ENCODE measurements around the gene MAMDC2.
A peak's percentile ranks its signal among the peaks of the same experiment; 100 is the strongest.

The MAMDC2 gene

DNA sequence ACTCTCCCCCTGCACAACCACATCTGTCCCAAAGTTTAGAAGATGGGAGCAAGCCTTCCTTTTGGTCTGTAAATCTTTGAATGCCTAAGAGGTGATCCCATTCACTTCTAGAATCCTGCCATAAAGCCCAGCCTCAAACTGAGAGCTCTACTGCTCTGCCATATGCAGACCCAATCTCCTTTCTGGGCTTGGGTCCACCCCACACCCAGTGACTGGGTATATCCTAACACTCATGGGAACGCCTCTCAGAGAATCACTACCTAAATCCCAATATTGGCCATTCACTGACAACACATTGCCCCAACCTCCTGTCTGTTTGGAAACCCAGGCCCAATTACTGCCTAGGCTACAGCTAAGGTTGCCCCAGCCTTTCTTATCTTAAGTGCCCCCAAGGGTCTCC is 90.7 kb downstream of the MAMDC2 start:
- DNase-seq (ENCODE audit: extremely low read depth, low read depth): no peak
- TF ChIP-seq, protein P1, sequence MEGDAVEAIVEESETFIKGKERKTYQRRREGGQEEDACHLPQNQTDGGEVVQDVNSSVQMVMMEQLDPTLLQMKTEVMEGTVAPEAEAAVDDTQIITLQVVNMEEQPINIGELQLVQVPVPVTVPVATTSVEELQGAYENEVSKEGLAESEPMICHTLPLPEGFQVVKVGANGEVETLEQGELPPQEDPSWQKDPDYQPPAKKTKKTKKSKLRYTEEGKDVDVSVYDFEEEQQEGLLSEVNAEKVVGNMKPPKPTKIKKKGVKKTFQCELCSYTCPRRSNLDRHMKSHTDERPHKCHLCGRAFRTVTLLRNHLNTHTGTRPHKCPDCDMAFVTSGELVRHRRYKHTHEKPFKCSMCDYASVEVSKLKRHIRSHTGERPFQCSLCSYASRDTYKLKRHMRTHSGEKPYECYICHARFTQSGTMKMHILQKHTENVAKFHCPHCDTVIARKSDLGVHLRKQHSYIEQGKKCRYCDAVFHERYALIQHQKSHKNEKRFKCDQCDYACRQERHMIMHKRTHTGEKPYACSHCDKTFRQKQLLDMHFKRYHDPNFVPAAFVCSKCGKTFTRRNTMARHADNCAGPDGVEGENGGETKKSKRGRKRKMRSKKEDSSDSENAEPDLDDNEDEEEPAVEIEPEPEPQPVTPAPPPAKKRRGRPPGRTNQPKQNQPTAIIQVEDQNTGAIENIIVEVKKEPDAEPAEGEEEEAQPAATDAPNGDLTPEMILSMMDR (IDR thresholded peaks at IDR 0.05; ENCODE audit: low read depth, low read length, missing control alignments): no peak
- H3K4me3 ChIP-seq (replicated peaks; ENCODE audit: low read depth, low read length): no peak overlapping the region

DNA sequence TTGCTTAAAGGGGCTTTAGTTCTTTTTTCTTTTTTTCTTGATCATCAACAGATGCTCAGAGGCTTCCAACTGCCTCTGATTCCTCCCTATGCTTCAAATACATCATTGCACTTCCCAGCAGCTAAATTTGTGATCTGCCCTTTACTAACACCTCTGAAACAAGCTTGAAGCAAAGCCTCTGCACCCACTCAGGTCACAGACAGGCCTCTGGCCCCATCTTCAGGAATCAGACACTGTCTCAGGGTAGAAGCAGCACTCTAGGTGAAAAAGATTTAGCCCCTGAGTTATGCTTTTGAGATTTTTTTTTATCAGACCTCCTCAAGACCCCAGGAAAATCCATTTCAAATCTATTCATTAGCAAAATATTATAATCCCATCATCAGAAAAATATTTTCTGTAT is 91.5 kb downstream of the MAMDC2 start:
- TF ChIP-seq, protein P1 (IDR thresholded peaks at IDR 0.05; ENCODE audit: low read depth, low read length, missing control alignments): no peak
- no peak for DNase-seq (ENCODE audit: extremely low read depth, low read depth)
- H3K4me3 ChIP-seq (replicated peaks; ENCODE audit: low read depth, low read length): no peak overlapping the region

DNA sequence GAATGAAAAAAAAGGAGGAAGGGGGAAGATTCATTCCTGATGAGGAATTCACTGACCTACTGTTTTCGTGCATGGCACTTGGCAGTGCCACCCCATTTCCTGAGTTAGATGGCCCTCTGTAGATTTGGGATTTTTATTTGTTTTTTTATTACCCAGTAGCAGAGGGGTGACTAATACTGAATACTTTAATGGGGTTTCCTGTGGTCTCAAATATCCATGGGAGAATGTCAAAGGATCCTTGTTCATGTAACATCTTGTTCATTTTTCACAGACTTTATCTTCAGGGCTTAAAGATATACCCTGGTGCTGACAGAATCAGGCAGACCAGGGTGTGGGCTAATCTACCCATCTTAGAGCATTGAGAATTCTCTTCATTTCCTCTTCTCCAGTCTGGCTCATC is 93.0 kb downstream of the MAMDC2 start:
- DNase-seq (ENCODE audit: extremely low read depth, low read depth): peak; percentile 39
- no peak overlapping the region for H3K4me3 ChIP-seq (replicated peaks; ENCODE audit: low read depth, low read length)
- TF ChIP-seq, protein P1 (IDR thresholded peaks at IDR 0.05; ENCODE audit: low read depth, low read length, missing control alignments): no peak

DNA sequence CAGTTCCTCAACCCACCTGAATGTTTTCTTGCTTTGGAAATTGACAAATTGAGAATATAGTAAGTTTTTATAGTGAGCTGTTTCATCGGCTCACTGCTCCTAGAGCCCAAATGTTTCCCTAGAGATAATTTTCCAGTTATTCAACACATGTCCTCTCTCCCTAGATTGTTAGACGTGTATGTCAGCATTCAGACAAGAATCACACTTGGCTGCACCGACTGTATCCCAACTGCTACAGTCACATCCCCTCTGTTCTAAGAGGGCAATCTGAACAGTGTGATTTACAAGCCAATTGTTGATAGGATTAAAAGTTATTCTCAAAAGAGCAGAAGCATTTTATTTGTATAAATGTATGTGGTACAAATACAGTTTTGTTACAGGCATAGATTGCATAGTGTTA is 93.9 kb downstream of the MAMDC2 start:
- DNase-seq (ENCODE audit: extremely low read depth, low read depth): no peak
- no peak overlapping the region for H3K4me3 ChIP-seq (replicated peaks; ENCODE audit: low read depth, low read length)
- TF ChIP-seq, protein P1 (IDR thresholded peaks at IDR 0.05; ENCODE audit: low read depth, low read length, missing control alignments): no peak

DNA sequence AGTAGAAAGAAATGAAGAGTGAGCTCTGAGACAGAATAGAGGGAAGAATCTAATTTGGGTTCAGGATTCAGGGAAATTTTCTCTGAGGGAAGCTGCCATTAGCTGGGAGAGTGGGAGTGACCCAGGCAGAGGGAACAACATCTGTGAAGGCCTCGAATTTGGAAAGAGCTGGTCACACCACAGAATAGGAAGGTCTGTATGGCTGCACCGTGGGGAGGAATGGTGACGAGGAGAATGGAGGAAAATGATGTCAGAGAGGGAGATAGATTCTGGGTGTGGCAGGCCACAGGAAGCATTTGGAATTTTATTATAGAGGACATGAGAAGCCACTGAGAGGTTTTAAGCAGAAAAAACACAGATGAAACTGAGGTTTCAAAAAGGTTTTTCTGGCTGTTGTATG is 98.5 kb downstream of the MAMDC2 start:
- no peak for DNase-seq (ENCODE audit: extremely low read depth, low read depth)

DNA sequence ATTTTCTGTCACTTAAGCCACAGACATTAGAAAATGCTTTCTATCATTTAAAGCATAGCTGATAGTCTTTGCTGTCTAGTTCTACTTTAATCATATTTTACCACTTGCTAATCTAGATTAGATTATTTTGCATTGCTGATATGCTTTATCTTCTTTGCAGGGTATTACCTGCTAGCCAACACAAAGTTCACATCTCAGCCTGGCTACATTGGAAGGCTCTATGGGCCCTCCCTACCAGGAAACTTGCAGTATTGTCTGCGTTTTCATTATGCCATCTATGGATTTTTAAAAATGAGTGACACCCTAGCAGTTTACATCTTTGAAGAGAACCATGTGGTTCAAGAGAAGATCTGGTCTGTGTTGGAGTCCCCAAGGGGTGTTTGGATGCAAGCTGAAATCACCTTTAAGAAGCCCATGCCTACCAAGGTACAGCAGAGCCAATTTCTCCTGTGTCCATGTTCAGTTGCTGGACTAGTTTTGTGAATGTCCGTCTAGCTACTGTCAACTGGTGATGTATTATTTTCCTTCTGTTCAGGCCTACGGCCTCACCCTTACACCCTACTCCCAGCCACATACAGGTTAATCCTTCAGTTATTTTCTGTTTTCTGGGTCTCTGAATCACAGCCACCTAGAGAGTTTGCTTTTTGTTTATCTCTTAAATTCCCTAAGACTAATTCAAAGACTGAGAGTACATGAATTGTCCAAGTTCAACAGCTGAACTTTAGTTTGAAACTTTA is 99.9 kb downstream of the MAMDC2 start:
- TF ChIP-seq, protein P1 (IDR thresholded peaks at IDR 0.05; ENCODE audit: low read depth, low read length, missing control alignments): no peak
- no peak overlapping the region for H3K4me3 ChIP-seq (replicated peaks; ENCODE audit: low read depth, low read length)
- DNase-seq (ENCODE audit: extremely low read depth, low read depth): no peak

More for the DNA sequence above, 98.5 kb downstream of the MAMDC2 start:
- TF ChIP-seq, protein P1 (IDR thresholded peaks at IDR 0.05; ENCODE audit: low read depth, low read length, missing control alignments): no peak
- H3K4me3 ChIP-seq (replicated peaks; ENCODE audit: low read depth, low read length): no peak overlapping the region

DNA sequence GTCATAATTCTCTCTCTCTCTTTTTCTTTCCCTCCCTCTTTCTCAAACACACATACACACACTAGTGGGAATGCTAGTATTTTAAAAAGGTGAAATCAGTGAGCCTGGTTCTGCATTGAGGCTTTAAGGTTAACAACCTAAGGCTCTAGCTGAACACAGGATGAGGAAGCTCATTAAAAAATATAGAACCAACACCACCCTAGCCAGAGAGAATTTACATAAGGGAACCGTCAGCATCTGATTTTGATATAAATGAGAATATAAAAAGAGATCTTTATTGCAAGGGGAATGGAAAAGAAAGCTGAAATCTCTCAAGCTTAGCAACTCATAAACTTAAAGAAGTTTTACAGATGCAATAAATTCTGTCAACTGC is 100.5 kb downstream of the MAMDC2 start:
- TF ChIP-seq, protein P1 (IDR thresholded peaks at IDR 0.05; ENCODE audit: low read depth, low read length, missing control alignments): no peak
- H3K4me3 ChIP-seq (replicated peaks; ENCODE audit: low read depth, low read length): no peak overlapping the region
- no peak for DNase-seq (ENCODE audit: extremely low read depth, low read depth)

All from HFF-Myc (cell line).